PC-3 (cell line): ENCODE measurements around the gene GCLC. TPM values are rescaled to one million over a fixed set of nuclear protein-coding genes. Genes with fewer than 3 reads are reported as not detected.

ENCODE experiments used
- ATAC-seq: fragments of 200-7000 bp; cut with Tn5 transposase; 2 replicates; pipeline ENCODE4 v1.9.1; 2020; ENCODE audit warnings: mild to moderate bottlenecking, moderate library complexity
- BruUV-seq: library from RNA; stranded (reverse); fragments of 400-500 nt; replicated peaks from 2 replicates; lab custom pipeline; 2021; lab: Mats Ljungman, UMichigan
- CTCF ChIA-PET: fragments of 300-600 bp; sonication (Branson Sonifier 250); formaldehyde crosslinking; loops from one replicate; lab custom pipeline; 2022; ENCODE audit warnings: antibody characterized with exemption; lab: Charles Lee
- POLR2A ChIA-PET: fragments of 300-600 bp; sonication (Branson Sonifier 250); formaldehyde crosslinking; loops from one replicate; lab custom pipeline; 2022; ENCODE audit warnings: antibody characterized with exemption; ENCODE audit not compliant: unreplicated experiment; lab: Charles Lee
- DNase-seq: peaks from one replicate; pipeline ENCODE4 v3.0.0-alpha.2; 2015
- H2AFZ ChIP-seq: fragments of 300-600 bp; sonication (generic); 2 replicates; pipeline ENCODE4 v1.6.0; 2016; ENCODE audit warnings: antibody characterized with exemption, low read length
- H3F3A ChIP-seq: fragments of 300-600 bp; sonication (generic); one replicate; pipeline ENCODE4 v1.6.0; 2017; ENCODE audit warnings: antibody characterized with exemption, low read length, control low read depth, mild to moderate bottlenecking; ENCODE audit not compliant: unreplicated experiment
- H3K27ac ChIP-seq: fragments of 300-600 bp; sonication (generic); 2 replicates; pipeline ENCODE4 v1.5.1; 2016; ENCODE audit warnings: mild to moderate bottlenecking, low read length
- H3K27me3 ChIP-seq: fragments of 300-600 bp; sonication (generic); 2 replicates; pipeline ENCODE4 v1.6.1; 2016; ENCODE audit warnings: low read length, mixed read lengths
- H3K36me3 ChIP-seq: fragments of 300-600 bp; sonication (generic); 2 replicates; pipeline ENCODE4 v1.6.1; 2016; ENCODE audit warnings: low read depth, mixed run types, low read length, mixed read lengths
- H3K4me1 ChIP-seq: fragments of 300-600 bp; sonication (generic); 2 replicates; pipeline ENCODE4 v1.5.1; 2016; ENCODE audit warnings: low read length; ENCODE audit not compliant: insufficient read depth
- H3K4me2 ChIP-seq: fragments of 300-600 bp; sonication (generic); 2 replicates; pipeline ENCODE4 v1.6.0; 2016; ENCODE audit warnings: low read length
- H3K4me3 ChIP-seq: fragments of 300-600 bp; sonication (generic); 2 replicates; pipeline ENCODE4 v1.5.1; 2016; ENCODE audit warnings: mild to moderate bottlenecking, low read length, mixed read lengths
- H3K79me2 ChIP-seq: fragments of 300-600 bp; sonication (generic); 2 replicates; pipeline ENCODE4 v1.6.1; 2017; ENCODE audit warnings: low read length, mixed read lengths
- H3K9ac ChIP-seq: fragments of 300-600 bp; sonication (generic); 2 replicates; pipeline ENCODE4 v1.6.0; 2016; ENCODE audit warnings: mild to moderate bottlenecking, low read length
- H3K9me2 ChIP-seq: fragments of 300-600 bp; sonication (generic); replicated peaks from 2 replicates; pipeline ENCODE4 v1.6.1; 2016; ENCODE audit warnings: mixed run types, low read length, mixed read lengths
- H3K9me3 ChIP-seq: fragments of 300-600 bp; sonication (generic); 2 replicates; pipeline ENCODE4 v1.6.1; 2016; ENCODE audit warnings: low read length, mixed read lengths
- H4K20me1 ChIP-seq: fragments of 300-600 bp; sonication (generic); 2 replicates; pipeline ENCODE4 v1.6.1; 2016; ENCODE audit warnings: low read length, mixed read lengths
- CTCF ChIP-seq: fragments of 300-600 bp; sonication (generic); conservative IDR thresholded peaks from 2 replicates; pipeline ENCODE4 v1.5.1; 2017; ENCODE audit warnings: antibody characterized with exemption, low read depth, mild to moderate bottlenecking, low read length
- EZH2 ChIP-seq: fragments of 300-600 bp; sonication (generic); IDR thresholded peaks from one replicate; pipeline ENCODE4 v1.6.1; 2017; ENCODE audit warnings: antibody characterized with exemption, mild to moderate bottlenecking, low read length; ENCODE audit not compliant: unreplicated experiment
- EZH2phosphoT487 ChIP-seq: fragments of 300-600 bp; sonication (generic); IDR thresholded peaks from 2 replicates; pipeline ENCODE4 v1.6.1; 2018; ENCODE audit warnings: mild to moderate bottlenecking, antibody characterized with exemption, low read length, borderline replicate concordance
- intact Hi-C: fragments of 100-400 bp; cut with micrococcal nuclease; formaldehyde crosslinking; loops from 2 replicates; pipeline ENCODE4 v1.9.0; 2023
- total RNA-seq: library from RNA; depleted of rRNA; stranded (reverse); fragments of >200 nt; gene quantifications from 2 replicates; pipeline ENCODE4 v1.2.3, GENCODE V29; 2014

The GCLC gene
- total RNA-seq, 1 experiment from 2014 or later, result 50.1 TPM

GRCh38 chr6:53567701-53568100 lies 22.8 kb upstream of the GCLC start:
- H3K9me3 ChIP-seq, result no peaks in the 10 kb centered on the region
- no peak overlapping the region for H3K27ac ChIP-seq
- DNase-seq (no peak), ATAC-seq (no peak)
- no peak for TF ChIP-seq EZH2phosphoT487
- no peak for TF ChIP-seq CTCF
- no peak for TF ChIP-seq EZH2
- H3K4me2 ChIP-seq, result no peak overlapping the region
- CTCF ChIA-PET, result no interaction called here
- no peaks in the 10 kb centered on the region for H4K20me1 ChIP-seq
- POLR2A ChIA-PET, result interaction anchor here (0.6 kb wide), 1 partner anchor 180 kb away, joined by 5 read pairs; no protein-coding TSS in a partner anchor
- no peak overlapping the region for H3K4me3 ChIP-seq
- H3K9me2 ChIP-seq, result no peaks in the 10 kb centered on the region
- BruUV-seq, result no TSS peak
- no peaks in the 10 kb centered on the region for H3K36me3 ChIP-seq
- H3K9ac ChIP-seq, result no peak overlapping the region
- H2AFZ ChIP-seq, result no peak overlapping the region
- no peaks in the 10 kb centered on the region for H3K27me3 ChIP-seq
- H3K79me2 ChIP-seq, result no peaks in the 10 kb centered on the region
- intact Hi-C loops, result no loop called here
- no peaks in the 10 kb centered on the region for H3K4me1 ChIP-seq
- no peaks in the 10 kb centered on the region for H3F3A ChIP-seq

- H3K79me2 ChIP-seq, result no peaks in the 10 kb centered on the region
- no peak overlapping the region for H3K9ac ChIP-seq
- H3F3A ChIP-seq, result no peaks in the 10 kb centered on the region
- ATAC-seq (no peak), DNase-seq (no peak)
- no peak overlapping the region for H3K4me2 ChIP-seq
- H3K36me3 ChIP-seq, result no peaks in the 10 kb centered on the region
- H3K9me2 ChIP-seq, result no peaks in the 10 kb centered on the region
- no peaks in the 10 kb centered on the region for H4K20me1 ChIP-seq
- BruUV-seq, result no TSS peak
- CTCF ChIA-PET, result no interaction called here
- TF ChIP-seq EZH2 (no peak), EZH2phosphoT487 (no peak), CTCF (no peak)
- no peak overlapping the region for H3K4me3 ChIP-seq
- H3K27ac ChIP-seq, result no peak overlapping the region
- H3K4me1 ChIP-seq, result no peaks in the 10 kb centered on the region
- H3K27me3 ChIP-seq, result no peaks in the 10 kb centered on the region
- intact Hi-C loops, result no loop called here
- H2AFZ ChIP-seq, result 0 out of 2 replicates have a peak overlapping the region, but pooled peaks have one; percentile 32
- no peaks in the 10 kb centered on the region for H3K9me3 ChIP-seq
- POLR2A ChIA-PET, result no interaction called here
Observed at GRCh38 chr6:53566755-53567154, 21.9 kb upstream of the GCLC start.

GRCh38 chr6:53565886-53566285 lies 21.0 kb upstream of the GCLC start:
- H3K36me3 ChIP-seq, result no peaks in the 10 kb centered on the region; the same call in 1 of the 2 replicates
- ATAC-seq (no peak), DNase-seq (no peak)
- peaks cover 7% of the 10 kb centered on the region; the same call in 1 of the 2 replicates for H3K9me3 ChIP-seq
- H3K9me2 ChIP-seq, result no peaks in the 10 kb centered on the region
- no peak overlapping the region for H3K9ac ChIP-seq
- no peak for TF ChIP-seq EZH2
- no peak for TF ChIP-seq CTCF
- no peak for TF ChIP-seq EZH2phosphoT487
- H2AFZ ChIP-seq, result no peak overlapping the region
- CTCF ChIA-PET, result no interaction called here
- no peaks in the 10 kb centered on the region for H4K20me1 ChIP-seq
- intact Hi-C loops, result no loop called here
- H3F3A ChIP-seq, result no peaks in the 10 kb centered on the region
- BruUV-seq, result no TSS peak
- no peaks in the 10 kb centered on the region for H3K79me2 ChIP-seq
- no peaks in the 10 kb centered on the region for H3K4me1 ChIP-seq
- POLR2A ChIA-PET, result no interaction called here
- H3K4me2 ChIP-seq, result no peak overlapping the region
- H3K27me3 ChIP-seq, result no peaks in the 10 kb centered on the region
- H3K4me3 ChIP-seq, result no peak overlapping the region
- H3K27ac ChIP-seq, result no peak overlapping the region
